ENCODE measurements around the gene DDX25.

DDX25 gene

DNA sequence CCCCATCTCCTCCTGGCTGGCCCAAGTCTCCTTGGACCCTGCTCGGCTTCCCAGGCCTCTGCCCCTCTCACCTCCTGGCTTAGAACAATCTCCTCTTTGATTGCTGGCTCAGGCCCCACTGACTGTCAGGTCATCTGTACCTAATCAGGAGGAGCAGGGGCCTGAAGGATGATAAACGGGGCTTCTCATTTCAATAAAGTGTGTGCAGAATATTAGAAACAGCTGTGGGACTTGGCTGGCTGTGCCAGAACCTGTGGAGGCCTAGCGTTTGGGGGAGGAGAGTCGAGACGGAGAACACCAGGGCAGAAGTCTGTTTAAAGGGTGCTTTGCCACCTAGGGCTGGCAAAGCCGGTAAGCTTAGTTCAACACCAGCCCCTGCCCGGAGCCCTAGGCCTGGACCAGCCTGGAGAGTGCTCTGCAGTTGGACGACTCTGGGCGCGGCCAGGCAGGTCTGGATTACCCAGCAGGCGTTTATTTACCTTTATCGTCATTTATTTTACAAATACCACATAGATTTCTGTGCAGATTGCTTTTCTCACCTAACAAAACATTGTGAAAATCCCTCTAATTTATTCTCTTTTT, 31.4 kb downstream of the DDX25 start:
- no peak for DNase-seq (ENCODE audit: low read depth)

DNA sequence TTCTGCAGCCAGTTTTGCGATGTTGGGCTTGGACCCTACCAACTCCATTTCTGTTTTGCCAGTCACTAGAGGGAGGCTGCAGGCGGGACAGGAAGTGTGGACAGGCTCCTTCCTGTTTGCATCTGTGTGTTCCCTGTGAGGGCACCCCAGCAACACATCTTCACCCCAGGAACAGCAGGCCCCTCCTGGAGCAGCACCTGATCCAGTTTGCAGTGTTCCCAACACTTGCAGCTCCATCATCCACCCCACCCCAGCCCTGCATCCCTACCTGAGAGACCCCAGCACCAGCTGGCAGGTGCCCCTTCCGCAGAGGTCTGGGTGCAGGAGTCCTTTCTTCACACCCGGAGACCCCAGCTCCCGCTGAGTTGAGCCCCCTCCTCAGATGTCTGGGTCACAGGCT, 34.1 kb downstream of the DDX25 start:
- no peak for DNase-seq (ENCODE audit: low read depth)

DNA sequence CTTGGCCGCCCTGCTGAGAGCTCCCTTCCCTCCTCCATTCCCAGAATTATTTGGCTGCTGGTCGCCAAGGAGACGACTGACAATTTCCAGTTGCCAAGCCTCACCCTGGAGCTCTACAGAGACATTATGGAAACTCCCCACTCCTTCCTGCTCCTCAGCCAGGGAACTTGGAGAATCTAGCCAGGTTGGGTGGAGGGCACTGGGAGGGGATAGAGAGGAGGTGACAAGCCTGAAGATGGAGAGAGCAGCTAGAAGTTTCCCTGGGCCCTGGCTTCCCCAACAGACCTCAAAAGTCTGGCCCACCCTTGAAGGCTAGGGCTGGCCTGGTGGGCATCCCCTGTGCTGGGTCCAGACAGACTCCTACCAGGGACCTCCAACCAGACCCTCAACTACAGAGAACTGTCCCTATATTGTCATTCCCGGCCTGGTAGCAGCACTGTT, 34.8 kb downstream of the DDX25 start:
- no peak for DNase-seq (ENCODE audit: low read depth)

DNA sequence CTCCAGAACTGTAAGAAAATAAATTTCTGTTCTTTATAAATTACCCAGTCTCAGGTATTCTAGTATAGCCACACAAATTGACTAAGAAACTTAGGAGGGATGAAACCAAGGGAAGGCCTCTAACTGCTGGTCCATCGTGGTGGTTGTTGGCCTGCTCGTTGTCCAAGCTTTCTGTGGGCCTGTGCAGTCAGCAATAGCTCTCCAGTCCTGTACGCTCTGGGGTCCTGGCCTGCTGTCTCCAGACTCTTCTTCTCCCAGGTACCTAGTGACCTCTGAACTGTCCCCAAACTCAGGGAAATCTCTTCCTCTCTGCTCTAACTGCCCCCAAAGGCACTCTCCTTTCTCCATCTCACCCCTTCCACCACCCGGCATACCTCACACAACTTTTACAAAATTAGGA, 35.8 kb downstream of the DDX25 start:
- DNase-seq (ENCODE audit: low read depth): no peak

DNA sequence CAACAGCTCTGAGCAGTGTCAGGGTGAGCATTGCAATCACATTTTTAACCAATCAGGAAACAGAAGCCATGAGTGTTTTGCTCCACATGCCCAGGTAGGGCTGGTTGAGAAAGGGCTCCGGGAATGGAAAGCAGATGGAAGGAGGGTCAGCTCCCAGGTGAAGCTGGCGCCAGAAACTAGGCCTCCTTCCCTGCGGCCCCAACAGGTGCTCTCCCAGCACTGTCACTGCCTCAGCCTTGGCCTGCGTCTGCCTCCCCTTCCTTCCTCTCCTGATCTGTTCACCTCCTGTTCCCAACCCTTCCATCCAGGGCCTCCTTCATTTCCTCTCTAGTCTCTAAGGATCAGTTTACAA, 36.9 kb downstream of the DDX25 start:
- DNase-seq (ENCODE audit: low read depth): no peak

DNA sequence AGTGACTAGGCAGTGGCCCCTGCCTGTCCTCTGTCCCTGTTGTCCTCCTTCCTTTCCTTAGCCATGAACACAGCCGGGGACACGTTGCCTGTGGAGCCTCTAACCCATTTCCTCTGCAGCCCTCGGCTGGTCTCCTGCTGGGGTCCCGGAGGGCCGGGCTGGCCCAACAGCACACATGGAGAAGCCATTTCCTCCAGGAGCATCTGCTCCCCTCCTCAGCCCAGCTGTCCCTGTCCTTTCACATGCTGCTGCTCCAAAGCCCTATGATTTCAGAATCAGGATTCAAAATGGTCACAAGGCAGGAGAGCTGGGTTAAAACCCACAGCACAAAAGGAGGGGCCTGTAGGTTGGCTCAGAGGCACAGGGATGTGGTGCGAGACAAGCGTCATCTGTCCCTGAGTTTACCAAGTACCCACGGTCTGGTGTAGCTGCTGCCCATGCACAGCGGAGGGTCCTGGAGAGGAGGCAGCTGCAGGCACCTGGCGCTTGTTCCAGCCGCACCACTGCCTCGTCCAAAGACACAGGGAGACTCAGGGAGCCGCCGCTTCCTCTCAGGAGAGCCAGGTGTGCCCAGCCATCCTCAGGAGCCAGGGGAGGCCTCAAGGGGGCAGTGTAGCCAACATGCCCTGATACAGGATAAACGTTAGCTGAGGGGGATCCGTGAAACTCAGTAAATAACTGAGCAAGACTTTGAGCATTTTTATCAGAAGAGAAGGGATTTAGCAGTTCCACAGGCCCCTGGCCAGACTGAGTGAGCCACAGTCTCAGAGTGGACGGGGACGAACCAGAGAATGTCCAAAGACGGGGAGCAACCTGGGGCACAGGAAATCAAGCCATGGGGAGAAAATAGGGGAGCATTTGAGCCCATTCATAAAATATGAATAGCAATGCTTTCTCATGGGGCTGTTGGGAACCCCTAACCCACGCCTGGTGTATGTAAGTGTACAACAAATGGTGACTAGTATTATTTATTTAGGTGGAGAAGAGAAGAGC, 37.6 kb downstream of the DDX25 start:
- DNase-seq (ENCODE audit: low read depth): no peak

GRCh38 chr11:125942771-125943428, 38.6 kb downstream of the DDX25 start:
- DNase-seq (ENCODE audit: low read depth): no peak

GRCh38 chr11:125943661-125944349, 39.5 kb downstream of the DDX25 start:
- no peak for DNase-seq (ENCODE audit: low read depth)

DNA sequence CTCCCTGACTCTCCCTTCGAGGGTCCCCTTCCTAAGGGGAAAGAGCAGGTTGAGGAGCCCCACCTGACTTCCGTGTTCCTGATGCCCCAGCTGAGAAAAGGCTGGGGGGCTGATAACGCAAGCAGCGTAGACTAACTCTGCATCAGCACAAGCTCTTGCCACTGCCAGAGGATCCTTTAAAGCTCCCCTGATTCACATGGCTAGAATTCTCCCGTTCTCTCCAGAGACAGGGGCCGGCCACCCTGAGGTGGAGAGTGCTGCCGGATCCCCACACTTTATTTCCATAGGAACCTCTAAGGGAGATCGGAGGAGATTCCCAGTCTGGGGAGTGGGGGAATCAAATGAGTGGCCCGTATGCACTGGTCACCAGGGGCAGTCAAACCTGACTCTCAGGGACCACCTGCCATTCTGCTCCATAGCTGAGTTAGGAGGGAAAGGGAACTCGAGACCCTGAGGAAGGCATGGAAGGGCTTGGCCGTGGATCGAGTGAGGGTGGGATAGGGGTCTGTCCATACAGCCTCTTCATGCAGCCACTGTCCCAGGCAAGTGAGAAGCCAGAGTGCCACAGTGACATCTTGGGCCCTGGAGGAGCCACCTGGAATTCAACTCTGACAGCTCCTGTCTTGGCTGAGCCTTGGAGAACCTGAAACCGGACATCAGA, 40.2 kb downstream of the DDX25 start:
- no peak for DNase-seq (ENCODE audit: low read depth)

DNA sequence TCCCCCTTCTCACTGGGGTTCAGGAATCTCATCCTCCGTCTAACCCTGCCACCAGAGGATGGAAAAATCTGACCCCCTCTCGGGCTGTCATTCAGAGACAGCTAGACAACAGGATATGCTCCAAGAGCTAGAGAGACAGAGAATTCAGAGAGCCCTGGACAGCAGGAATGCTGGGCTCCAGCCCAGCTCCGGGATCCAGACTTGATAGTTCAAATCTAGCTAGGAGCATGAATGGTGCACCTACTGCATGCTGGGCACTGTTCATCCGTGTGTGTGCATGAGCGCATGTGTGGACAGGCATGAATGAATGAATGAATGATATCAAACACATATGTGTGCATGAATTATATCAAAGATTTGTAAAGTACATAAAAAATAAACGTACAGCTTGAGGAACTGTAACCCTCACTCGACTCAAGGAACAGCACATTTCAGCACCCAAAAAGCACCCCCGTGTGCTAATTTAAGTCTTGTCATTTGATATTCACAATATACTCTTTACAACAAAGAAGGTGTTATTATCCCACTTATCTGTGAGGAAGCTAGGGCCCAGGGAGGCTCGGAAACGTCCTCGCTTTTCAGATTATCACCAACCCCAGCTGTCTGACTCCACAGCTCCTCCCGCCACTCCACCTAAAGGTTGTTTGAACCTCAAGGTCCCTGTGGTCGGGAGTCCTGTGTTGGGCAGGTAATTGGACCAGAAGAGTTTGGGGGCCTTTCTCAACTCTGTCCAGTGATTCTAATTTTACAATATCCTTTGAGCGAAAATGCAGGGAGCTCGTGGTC, 40.9 kb downstream of the DDX25 start:
- DNase-seq (ENCODE audit: low read depth): no peak

GRCh38 chr11:125945797-125946520, 41.7 kb downstream of the DDX25 start, which contains the start of gene VSIG10L2:
Gene VSIG10L2 (plus strand): TSS chr11:125946044. CDS start chr11:125946056, 12 bp downstream.
- no peak for DNase-seq (ENCODE audit: low read depth)

DNA sequence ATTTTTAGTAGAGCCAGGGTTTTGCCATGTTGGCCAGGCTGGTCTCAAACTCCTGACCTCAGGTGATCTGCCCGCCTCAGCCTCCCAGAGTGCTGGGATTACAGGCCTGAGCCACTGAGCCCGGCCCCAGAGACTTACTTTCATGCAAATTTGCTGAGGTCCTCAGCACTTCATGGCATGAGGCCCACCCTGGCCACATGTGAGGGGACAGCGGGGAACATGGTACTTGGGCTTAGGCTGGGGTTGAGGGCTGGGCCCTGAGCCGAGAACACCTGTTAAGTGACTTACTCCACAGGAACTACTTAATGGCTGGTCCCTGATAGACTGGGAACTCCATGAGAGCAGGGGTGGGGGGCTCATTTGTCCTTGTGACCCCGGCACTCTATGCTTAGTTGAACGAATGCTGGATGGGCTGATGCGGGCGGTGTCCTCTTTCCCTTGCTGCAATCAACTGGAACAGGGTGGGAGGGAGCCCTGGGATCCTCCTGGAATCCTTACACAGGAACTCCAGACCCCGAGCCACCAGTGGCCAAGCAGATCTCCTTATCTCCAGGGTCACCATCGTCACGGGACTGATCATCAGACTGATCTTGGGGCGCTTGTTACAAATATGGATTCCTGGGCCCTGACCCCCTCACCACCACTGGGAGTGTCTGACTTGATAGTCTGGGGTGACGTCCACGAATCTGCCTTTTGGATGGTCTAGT, 42.6 kb downstream of the DDX25 start:
- DNase-seq (ENCODE audit: low read depth): no peak

- no peak for DNase-seq (ENCODE audit: low read depth)
These were observed 43.3 kb downstream of the DDX25 start for GRCh38 chr11:125947419-125948277.

DNA sequence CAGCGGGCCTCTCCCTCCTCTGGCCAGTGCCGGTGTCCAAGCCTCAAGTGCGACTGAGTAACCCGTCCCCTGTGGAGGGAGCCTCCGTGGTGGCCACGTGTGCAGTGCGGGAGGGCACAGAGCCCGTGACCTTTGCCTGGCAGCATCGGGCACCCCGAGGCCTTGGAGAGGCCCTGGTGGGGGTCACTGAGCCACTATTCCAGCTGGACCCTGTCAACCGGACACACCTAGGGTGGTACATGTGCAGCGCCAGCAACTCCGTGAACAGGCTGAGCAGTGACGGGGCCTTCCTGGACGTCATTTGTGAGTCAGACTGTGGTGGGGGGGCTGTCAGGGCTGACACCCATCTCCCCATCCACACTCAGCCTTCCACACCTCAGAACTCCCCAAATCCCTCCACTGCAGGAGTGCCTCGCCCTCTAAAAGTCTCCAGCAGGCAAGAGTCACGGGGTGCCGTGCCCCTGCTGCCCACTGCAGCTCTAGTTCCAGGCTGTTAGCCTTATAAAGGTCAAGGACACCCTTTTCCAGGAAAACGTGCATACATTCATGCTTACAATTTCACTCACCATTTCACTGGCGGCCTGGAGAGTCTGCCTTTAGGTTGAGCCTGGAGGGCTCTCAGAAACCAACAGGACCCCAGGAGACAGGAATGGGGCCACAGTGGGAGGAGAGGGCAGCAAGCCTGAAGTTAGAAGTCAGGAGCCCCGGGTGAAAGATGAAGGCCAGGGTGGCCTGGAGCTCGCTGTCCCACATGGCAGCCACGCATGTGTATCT, 44.2 kb downstream of the DDX25 start:
- DNase-seq (ENCODE audit: low read depth): no peak

DNA sequence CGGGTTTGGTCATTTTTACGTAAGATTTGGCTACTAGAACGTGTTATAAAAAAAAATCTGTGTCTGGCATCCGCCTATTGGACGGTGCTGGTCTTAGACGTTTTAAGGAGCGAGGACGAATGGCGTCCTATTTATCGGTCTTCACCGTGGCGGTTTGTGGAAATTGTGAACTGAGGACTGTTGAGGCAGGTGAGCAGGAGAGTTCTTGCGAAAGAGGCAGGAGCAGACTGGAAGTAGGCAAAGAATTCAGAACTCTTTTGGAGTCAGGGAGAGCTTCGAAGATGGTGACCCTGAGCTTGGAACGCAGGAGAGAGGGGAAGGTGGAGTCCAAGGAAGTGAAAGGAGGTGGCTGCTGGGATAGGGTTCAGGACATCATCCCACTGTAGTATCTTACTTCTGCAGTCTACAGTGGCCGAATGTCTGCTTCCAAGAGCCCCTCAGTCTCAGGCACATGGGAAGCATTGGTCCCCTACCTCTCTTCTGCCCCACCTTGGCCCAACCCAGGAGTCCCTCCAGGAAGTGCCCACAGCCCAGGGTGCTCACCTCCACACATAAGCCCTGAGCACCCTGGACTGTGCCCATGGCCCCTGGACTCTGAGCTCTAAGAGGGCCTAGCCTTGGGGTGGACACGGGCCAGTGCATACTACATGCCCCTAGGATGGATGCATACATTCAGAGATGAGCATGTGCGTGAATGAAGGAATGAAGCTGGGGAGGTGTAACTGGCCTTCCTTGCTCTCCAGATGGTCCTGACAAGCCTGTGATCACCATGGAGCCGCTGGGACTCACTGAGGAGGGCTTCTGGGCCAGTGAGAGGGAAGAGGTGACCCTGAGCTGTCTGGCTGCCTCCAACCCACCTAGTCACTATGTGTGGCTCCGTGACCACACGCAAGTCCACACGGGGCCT, 45.2 kb downstream of the DDX25 start:
- no peak for DNase-seq (ENCODE audit: low read depth)

GRCh38 chr11:125950178-125950490, 45.8 kb downstream of the DDX25 start:
- DNase-seq (ENCODE audit: low read depth): no peak

Data from stimulated activated CD8-positive, alpha-beta memory T cell treated with anti-CD3 and anti-CD28 coated beads, Interleukin-15, amount 100 ng/mL, for 24 hours (primary cell).